Embryonic facial prominence (tissue), 1 donor: ENCODE results near the gene SSTR4.
"Not testable (repeated sequence)": the region's sequence is repeated elsewhere in the genome, so short reads cannot be mapped to it uniquely, and the experiment has no call there.

Experiments used
- DNase-seq: peaks from one replicate; pipeline ENCODE4 v3.0.0-alpha.2; 2016; ENCODE audit errors: extremely low spot score

SSTR4 gene

GRCh38 chr20:23018941-23019340 is 16.2 kb upstream of the SSTR4 start:
- no peak for DNase-seq

GRCh38 chr20:23019403-23019802 is 15.7 kb upstream of the SSTR4 start:
- DNase-seq, result no peak

GRCh38 chr20:23020230-23021018 is 14.7 kb upstream of the SSTR4 start:
- DNase-seq, result no peak

GRCh38 chr20:23021541-23021940 is 13.6 kb upstream of the SSTR4 start:
- no peak for DNase-seq

- DNase-seq, result no peak
Measured at GRCh38 chr20:23021951-23022350, 13.2 kb upstream of the SSTR4 start.

- no peak for DNase-seq
Measured at GRCh38 chr20:23022849-23023248, 12.3 kb upstream of the SSTR4 start.

- no peak for DNase-seq
Measured at GRCh38 chr20:23023621-23024177, 11.4 kb upstream of the SSTR4 start.

GRCh38 chr20:23024701-23025100 is 10.4 kb upstream of the SSTR4 start:
- DNase-seq, result no peak

GRCh38 chr20:23025503-23025902 is 9.6 kb upstream of the SSTR4 start:
- not testable (repeated sequence) for DNase-seq

GRCh38 chr20:23027721-23028120 is 7.4 kb upstream of the SSTR4 start:
- no peak for DNase-seq

- no peak for DNase-seq
Measured at GRCh38 chr20:23028392-23028791, 6.7 kb upstream of the SSTR4 start.

GRCh38 chr20:23029324-23029723 is 5.8 kb upstream of the SSTR4 start:
- DNase-seq, result no peak

- no peak for DNase-seq
Measured at GRCh38 chr20:23031346-23031745, 3.8 kb upstream of the SSTR4 start.

- DNase-seq, result no peak
Measured at GRCh38 chr20:23032056-23032749, 2.9 kb upstream of the SSTR4 start.

GRCh38 chr20:23032750-23033078 is 2.4 kb upstream of the SSTR4 start:
- no peak for DNase-seq

GRCh38 chr20:23033918-23034317 is 1.2 kb upstream of the SSTR4 start:
- no peak for DNase-seq

GRCh38 chr20:23035731-23036130 is 619 bp downstream of the SSTR4 start:
- no peak for DNase-seq

GRCh38 chr20:23036371-23036770 is 1.3 kb downstream of the SSTR4 start:
- DNase-seq, result no peak

- DNase-seq, result no peak
Measured at GRCh38 chr20:23037017-23037481, 1.9 kb downstream of the SSTR4 start.

- DNase-seq, result no peak
Measured at GRCh38 chr20:23039136-23039875, 4.2 kb downstream of the SSTR4 start.

- DNase-seq, result no peak
Measured at GRCh38 chr20:23039885-23040508, 4.9 kb downstream of the SSTR4 start.

GRCh38 chr20:23042270-23042669 is 7.2 kb downstream of the SSTR4 start:
- no peak for DNase-seq
